C4-2B (cell line): ENCODE data around the gene HS3ST5.
"Not testable (repeated sequence)": the region's sequence is repeated elsewhere in the genome, so short reads cannot be mapped to it uniquely, and the experiment has no call there.

Source experiments
- H3K27ac ChIP-seq: fragments of 450-650 bp; 2 replicates; pipeline ENCODE4 v1.5.1; 2017
- ZFX ChIP-seq: fragments of 450-650 bp; IDR thresholded peaks from 2 replicates; pipeline ENCODE4 v1.6.1; 2017
- TF ChIP-seq, protein P1 (sequence below): fragments of 450-650 bp; conservative IDR thresholded peaks from 2 replicates; pipeline ENCODE4 v1.5.1; 2017; ENCODE audit warnings: mild to moderate bottlenecking

The HS3ST5 gene

DNA sequence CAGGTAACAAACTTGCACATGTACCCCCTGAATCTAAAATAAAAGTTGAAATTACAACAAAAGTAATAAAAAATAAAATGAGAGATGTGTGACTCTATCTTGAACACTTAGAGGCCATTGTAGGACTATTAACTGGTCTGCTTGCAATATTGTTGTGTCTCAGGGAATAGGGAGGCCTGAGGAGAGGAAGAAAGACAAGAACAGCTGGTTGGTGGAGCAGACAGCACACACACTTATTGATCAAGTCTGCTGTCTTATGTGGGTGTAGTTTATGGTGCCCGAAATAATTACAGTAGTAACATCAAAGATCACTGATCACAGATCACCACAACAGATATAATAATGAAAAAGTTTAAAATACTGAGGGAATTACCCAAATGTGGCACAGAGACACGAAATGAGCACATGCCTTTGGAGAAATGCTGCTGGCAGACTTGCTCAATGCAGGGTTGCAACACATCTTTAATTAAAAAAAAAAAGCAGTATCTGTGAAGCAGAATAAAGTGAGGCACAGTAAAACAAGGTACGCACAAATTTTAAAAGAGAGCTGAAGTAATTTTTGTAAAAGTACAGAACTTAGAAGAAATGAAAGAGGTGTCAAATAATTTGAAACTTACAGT lies 261.8 kb downstream of the HS3ST5 start:
- no peak overlapping the region for H3K27ac ChIP-seq

DNA sequence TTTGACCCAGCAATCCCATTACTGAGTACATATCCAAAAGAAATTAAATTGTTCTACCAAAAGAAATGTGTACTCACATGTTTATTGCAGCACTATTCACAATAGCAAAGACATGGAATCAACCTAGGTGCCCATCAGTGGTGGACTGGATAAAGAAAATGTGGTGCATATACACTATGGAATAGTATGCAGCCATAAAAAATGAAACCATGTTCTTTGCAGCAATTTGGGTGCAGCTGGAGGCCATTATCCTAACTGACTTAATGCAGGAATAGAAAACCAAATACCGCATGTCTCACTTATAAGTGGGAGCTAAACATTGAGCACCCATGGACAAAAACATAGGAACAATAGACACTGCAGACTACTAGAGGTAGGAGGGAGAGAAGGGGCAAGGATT lies 262.4 kb downstream of the HS3ST5 start:
- H3K27ac ChIP-seq, result not testable (repeated sequence)

More for the DNA sequence above, 261.8 kb downstream of the HS3ST5 start:
- TF ChIP-seq ZFX, result no peak
- TF ChIP-seq, protein P1, sequence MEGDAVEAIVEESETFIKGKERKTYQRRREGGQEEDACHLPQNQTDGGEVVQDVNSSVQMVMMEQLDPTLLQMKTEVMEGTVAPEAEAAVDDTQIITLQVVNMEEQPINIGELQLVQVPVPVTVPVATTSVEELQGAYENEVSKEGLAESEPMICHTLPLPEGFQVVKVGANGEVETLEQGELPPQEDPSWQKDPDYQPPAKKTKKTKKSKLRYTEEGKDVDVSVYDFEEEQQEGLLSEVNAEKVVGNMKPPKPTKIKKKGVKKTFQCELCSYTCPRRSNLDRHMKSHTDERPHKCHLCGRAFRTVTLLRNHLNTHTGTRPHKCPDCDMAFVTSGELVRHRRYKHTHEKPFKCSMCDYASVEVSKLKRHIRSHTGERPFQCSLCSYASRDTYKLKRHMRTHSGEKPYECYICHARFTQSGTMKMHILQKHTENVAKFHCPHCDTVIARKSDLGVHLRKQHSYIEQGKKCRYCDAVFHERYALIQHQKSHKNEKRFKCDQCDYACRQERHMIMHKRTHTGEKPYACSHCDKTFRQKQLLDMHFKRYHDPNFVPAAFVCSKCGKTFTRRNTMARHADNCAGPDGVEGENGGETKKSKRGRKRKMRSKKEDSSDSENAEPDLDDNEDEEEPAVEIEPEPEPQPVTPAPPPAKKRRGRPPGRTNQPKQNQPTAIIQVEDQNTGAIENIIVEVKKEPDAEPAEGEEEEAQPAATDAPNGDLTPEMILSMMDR, result no peak

DNA sequence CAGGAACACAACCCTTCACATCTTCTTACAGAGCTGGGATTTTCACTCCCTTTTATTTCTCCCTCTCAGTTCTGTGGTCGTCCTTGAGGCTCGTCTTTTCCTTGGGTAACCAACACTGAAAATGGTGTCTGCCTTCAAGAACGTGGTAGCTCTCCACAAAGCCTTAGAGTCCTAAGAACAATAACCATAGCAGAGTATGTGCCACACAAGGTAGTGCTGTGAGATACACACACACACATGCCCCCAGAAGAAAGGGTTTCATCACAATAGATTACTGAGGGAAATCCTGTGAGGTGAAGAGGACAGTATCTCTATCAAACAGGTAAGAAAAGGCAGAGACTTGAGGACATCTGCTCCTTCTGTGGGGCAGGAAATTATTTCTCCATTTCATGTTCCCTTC lies 267.0 kb downstream of the HS3ST5 start:
- H3K27ac ChIP-seq, result no peak overlapping the region
- TF ChIP-seq, protein P1, result no peak
- TF ChIP-seq ZFX, result no peak

DNA sequence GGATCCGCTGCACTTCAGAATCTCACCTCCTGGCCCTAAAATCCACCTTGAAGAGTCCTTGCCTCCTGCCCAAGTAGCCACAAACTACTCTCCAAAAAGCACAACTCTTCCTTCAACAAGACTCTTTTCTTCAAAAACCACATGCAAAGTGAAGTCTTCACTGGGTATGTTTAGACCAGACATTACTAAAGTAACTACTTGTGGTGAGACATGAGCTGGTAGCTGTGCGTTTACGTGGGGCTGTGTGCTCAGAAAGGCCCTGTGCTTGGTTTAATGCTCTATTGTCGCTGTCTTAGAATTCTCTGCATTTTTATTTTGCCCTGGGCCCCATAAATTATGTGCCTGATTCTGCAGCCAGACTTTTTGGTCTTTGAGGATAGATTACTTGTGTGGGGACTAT lies 267.5 kb downstream of the HS3ST5 start:
- TF ChIP-seq ZFX, result no peak
- TF ChIP-seq, protein P1, result no peak
- no peak overlapping the region for H3K27ac ChIP-seq

DNA sequence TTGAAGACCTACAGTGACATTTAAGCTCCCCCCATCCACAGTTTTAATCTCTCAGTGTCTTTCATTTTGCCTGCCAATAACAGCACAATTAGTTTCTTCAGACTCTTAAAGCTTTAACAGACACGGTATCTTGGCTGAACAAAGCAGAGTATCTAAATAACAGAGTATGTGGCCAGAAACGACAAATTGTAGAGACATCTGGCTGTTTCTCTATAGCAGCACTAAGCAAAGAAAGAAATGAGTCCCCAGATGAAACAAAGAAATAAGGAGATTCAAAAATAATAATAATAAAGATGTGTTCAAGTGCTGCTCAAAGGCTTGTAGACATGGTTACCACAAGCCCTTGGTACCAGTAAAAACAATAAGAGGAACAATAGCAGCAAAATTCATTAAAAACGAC lies 274.1 kb downstream of the HS3ST5 start:
- no peak overlapping the region for H3K27ac ChIP-seq
- TF ChIP-seq, protein P1, result no peak
- TF ChIP-seq ZFX, result no peak

DNA sequence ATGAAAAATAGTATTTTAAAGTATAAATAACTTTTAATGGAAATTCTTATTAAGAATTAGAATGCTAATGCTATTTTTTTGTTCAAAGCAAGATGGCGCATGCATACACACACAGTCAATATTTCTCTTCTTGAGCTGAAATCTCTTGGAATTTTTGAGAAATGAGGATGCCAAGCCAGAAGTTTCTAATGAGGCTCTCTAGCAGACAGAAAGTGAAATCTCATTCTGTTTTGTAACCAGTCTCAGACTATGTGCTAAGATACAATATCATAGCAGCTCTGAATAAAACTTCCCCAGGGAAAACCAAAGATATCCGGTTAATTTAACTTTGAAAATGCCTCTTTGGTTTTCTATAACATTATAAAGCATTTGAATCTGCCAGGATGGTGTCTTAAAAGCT lies 274.7 kb downstream of the HS3ST5 start:
- no peak overlapping the region for H3K27ac ChIP-seq
- TF ChIP-seq, protein P1, result no peak
- TF ChIP-seq ZFX, result no peak

DNA sequence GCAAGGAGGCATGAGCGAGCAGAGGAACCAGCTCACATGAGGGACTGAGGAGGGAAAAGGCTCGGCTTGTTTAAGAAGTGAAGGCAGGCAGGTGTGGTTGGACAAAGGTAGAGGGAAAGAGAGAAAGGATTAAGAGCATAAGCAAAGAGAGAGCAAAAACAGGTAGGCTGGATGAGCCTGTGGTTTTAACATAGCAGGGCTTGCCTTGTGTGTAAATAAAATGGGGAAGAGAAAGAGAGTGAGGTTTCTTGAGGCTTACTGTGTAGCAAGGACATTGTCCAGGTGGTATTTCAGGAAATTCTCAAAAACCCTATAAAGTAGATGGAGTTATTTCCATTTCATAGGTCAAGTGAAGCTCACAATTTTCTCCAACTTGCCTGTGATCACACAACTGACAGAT lies 278.0 kb downstream of the HS3ST5 start:
- no peak overlapping the region for H3K27ac ChIP-seq
- TF ChIP-seq, protein P1, result no peak
- no peak for TF ChIP-seq ZFX

DNA sequence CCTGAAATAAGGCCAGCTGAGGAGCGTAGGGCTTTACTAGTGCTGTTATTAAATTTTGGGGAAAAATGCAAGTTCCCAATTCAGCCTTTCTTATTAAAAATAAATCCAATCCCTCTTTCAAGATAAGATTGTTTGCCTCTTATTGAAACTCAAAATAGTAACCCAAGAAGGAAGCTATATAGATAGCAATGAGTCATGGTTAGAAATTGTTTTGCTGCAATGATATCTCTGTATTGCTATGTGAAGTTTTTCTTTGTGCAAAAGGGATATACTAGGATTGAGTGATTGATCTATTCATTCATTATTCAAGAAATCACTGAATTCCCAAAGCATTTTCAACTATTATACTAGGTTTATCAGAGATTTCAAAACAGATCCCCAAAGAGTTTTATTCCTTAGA lies 278.9 kb downstream of the HS3ST5 start:
- H3K27ac ChIP-seq, result no peak overlapping the region

More for the DNA sequence above, 278.9 kb downstream of the HS3ST5 start:
- TF ChIP-seq, protein P1, result no peak
- TF ChIP-seq ZFX, result no peak
